Hepatocyte (in vitro differentiated cells): ENCODE data around the gene KMT2E. TPM values are rescaled to one million over a fixed set of nuclear protein-coding genes. Genes with fewer than 3 reads are reported as not detected.
A peak's percentile ranks its signal among the peaks of the same experiment; 100 is the strongest.

Source experiments
- DNase-seq: peaks from one replicate; pipeline ENCODE4 v3.0.0-alpha.2; 2016; ENCODE audit warnings: low spot score
- H2AFZ ChIP-seq: fragments of 200-600 bp; sonication (generic); 2 replicates; pipeline ENCODE4 v1.6.0; 2016; ENCODE audit warnings: antibody characterized with exemption, mild to moderate bottlenecking
- H3K27ac ChIP-seq: fragments of 200-600 bp; sonication (generic); 2 replicates; pipeline ENCODE4 v1.5.1; 2016; ENCODE audit warnings: mild to moderate bottlenecking
- H3K27me3 ChIP-seq: fragments of 200-600 bp; sonication (generic); 2 replicates; pipeline ENCODE4 v1.6.1; 2016
- H3K36me3 ChIP-seq: fragments of 200-600 bp; sonication (generic); replicated peaks from 2 replicates; pipeline ENCODE4 v1.5.1; 2016; ENCODE audit warnings: low read depth; ENCODE audit not compliant: insufficient read depth
- H3K4me1 ChIP-seq: fragments of 200-600 bp; sonication (generic); 2 replicates; pipeline ENCODE4 v1.5.1; 2016; ENCODE audit warnings: mild to moderate bottlenecking, moderate library complexity; ENCODE audit not compliant: insufficient read depth
- H3K4me2 ChIP-seq: fragments of 200-600 bp; sonication (generic); 2 replicates; pipeline ENCODE4 v1.6.0; 2016
- H3K4me3 ChIP-seq: fragments of 200-600 bp; sonication (generic); 2 replicates; pipeline ENCODE4 v1.5.1; 2016; ENCODE audit warnings: mild to moderate bottlenecking
- H3K79me2 ChIP-seq: fragments of 200-600 bp; sonication (generic); 2 replicates; pipeline ENCODE4 v1.6.0; 2017; ENCODE audit warnings: mild to moderate bottlenecking
- H3K9me2 ChIP-seq: fragments of 200-600 bp; sonication (generic); replicated peaks from 2 replicates; pipeline ENCODE4 v1.6.0; 2017; ENCODE audit warnings: mild to moderate bottlenecking; ENCODE audit not compliant: insufficient read depth
- H3K9me3 ChIP-seq: fragments of 200-600 bp; sonication (generic); 2 replicates; pipeline ENCODE4 v1.5.1; 2016; ENCODE audit warnings: low read depth, mild to moderate bottlenecking
- H4K20me1 ChIP-seq: fragments of 200-600 bp; sonication (generic); 2 replicates; pipeline ENCODE4 v1.6.0; 2016; ENCODE audit warnings: mild to moderate bottlenecking; ENCODE audit not compliant: insufficient read depth, poor library complexity, severe bottlenecking
- CTCF ChIP-seq: fragments of 200-600 bp; sonication (generic); IDR thresholded peaks from 2 replicates; pipeline ENCODE4 v1.5.1; 2016; ENCODE audit warnings: antibody characterized with exemption, mild to moderate bottlenecking; ENCODE audit not compliant: poor library complexity
- EZH2 ChIP-seq: fragments of 200-600 bp; sonication (generic); IDR thresholded peaks from 2 replicates; pipeline ENCODE4 v1.6.1; 2016; ENCODE audit warnings: antibody characterized with exemption, mild to moderate bottlenecking, borderline replicate concordance
- EZH2phosphoT487 ChIP-seq: fragments of 200-600 bp; sonication (generic); IDR thresholded peaks from one replicate; pipeline ENCODE4 v1.6.1; 2018; ENCODE audit warnings: antibody characterized with exemption, mild to moderate bottlenecking, low read depth, moderate library complexity; ENCODE audit not compliant: unreplicated experiment, severe bottlenecking
- WGBS: methylation state at CpG from one replicate; pipeline ENCODE4 v1.1.6; 2016; ENCODE audit warnings: low lambda C conversion rate; ENCODE audit errors: missing lambda C conversion rate; 5-methylcytosine and 5-hydroxymethylcytosine counted together
- polyA plus RNA-seq: library from polyadenylated mRNA; unstranded; fragments of >200 nt; fragmentation: Nextera tagmentation; extraction: Ambion mirVana; gene quantifications from 2 replicates; pipeline ENCODE4 v1.2.1, GENCODE V29; 2016
- total RNA-seq: library from RNA; depleted of rRNA; stranded (reverse); fragments of >200 nt; gene quantifications from 2 replicates; pipeline ENCODE4 v1.2.3, GENCODE V29; 2014

KMT2E gene
- total and polyA plus RNA-seq, 2 experiments from 2014 or later = 69.7 to 70.8 TPM

GRCh38 chr7:104978460-104978859 lies 35.5 kb upstream of the KMT2E start:
- Histone ChIP-seq H3K9me3 (no peaks in the 10 kb centered on the region), H3K27me3 (no peaks in the 10 kb centered on the region), H3K9me2 (no peaks in the 10 kb centered on the region), H2AFZ (no peak overlapping the region), H3K4me1 (peaks cover 48% of the 10 kb centered on the region), H3K4me3 (no peak overlapping the region), H3K27ac (peak overlapping the region; percentile 78), H4K20me1 (peaks cover 28% of the 10 kb centered on the region), H3K4me2 (peak overlapping the region; percentile 34), H3K79me2 (peaks cover 49% of the 10 kb centered on the region), H3K36me3 (no peaks in the 10 kb centered on the region)
- TF ChIP-seq EZH2phosphoT487 = no peak
- no peak for TF ChIP-seq EZH2
- no peak for TF ChIP-seq CTCF
- 4% methylated on average over 1 of the region's 1 CpG for WGBS
- no peak for DNase-seq

GRCh38 chr7:104979167-104979841 lies 34.7 kb upstream of the KMT2E start:
- no peaks in the 10 kb centered on the region for H3K36me3 ChIP-seq
- no peaks in the 10 kb centered on the region for H3K9me3 ChIP-seq
- 35% methylated on average over 4 of the region's 4 CpGs for WGBS
- no peak overlapping the region for H3K4me3 ChIP-seq
- TF ChIP-seq EZH2phosphoT487 (no peak), EZH2 (no peak), CTCF (no peak)
- H3K4me1 ChIP-seq = peaks cover 50% of the 10 kb centered on the region
- no peaks in the 10 kb centered on the region for H3K27me3 ChIP-seq
- H3K79me2 ChIP-seq = peaks cover 51% of the 10 kb centered on the region
- no peaks in the 10 kb centered on the region for H3K9me2 ChIP-seq
- H4K20me1 ChIP-seq = peaks cover 28% of the 10 kb centered on the region
- peak overlapping the region; percentile 34 for H3K4me2 ChIP-seq
- peak overlapping the region; percentile 78 for H3K27ac ChIP-seq
- peak; percentile 60 for DNase-seq
- H2AFZ ChIP-seq = no peak overlapping the region

GRCh38 chr7:104980440-104980839 lies 33.6 kb upstream of the KMT2E start:
- no peak for DNase-seq
- Histone ChIP-seq H3K4me1 (peaks cover 61% of the 10 kb centered on the region), H3K36me3 (no peaks in the 10 kb centered on the region), H4K20me1 (peaks cover 39% of the 10 kb centered on the region), H3K9me2 (no peaks in the 10 kb centered on the region), H2AFZ (no peak overlapping the region), H3K79me2 (peaks cover 51% of the 10 kb centered on the region), H3K4me2 (no peak overlapping the region), H3K27me3 (no peaks in the 10 kb centered on the region), H3K4me3 (no peak overlapping the region), H3K9me3 (no peaks in the 10 kb centered on the region), H3K27ac (peak overlapping the region; percentile 31)
- TF ChIP-seq CTCF (no peak), EZH2phosphoT487 (no peak), EZH2 (no peak)
- WGBS = 91% methylated on average over 5 of the region's 5 CpGs
